Measurements from ENCODE around the gene PLXNC1.
"Not testable (repeated sequence)": the region's sequence is repeated elsewhere in the genome, so short reads cannot be mapped to it uniquely, and the experiment has no call there.

PLXNC1 gene

DNA sequence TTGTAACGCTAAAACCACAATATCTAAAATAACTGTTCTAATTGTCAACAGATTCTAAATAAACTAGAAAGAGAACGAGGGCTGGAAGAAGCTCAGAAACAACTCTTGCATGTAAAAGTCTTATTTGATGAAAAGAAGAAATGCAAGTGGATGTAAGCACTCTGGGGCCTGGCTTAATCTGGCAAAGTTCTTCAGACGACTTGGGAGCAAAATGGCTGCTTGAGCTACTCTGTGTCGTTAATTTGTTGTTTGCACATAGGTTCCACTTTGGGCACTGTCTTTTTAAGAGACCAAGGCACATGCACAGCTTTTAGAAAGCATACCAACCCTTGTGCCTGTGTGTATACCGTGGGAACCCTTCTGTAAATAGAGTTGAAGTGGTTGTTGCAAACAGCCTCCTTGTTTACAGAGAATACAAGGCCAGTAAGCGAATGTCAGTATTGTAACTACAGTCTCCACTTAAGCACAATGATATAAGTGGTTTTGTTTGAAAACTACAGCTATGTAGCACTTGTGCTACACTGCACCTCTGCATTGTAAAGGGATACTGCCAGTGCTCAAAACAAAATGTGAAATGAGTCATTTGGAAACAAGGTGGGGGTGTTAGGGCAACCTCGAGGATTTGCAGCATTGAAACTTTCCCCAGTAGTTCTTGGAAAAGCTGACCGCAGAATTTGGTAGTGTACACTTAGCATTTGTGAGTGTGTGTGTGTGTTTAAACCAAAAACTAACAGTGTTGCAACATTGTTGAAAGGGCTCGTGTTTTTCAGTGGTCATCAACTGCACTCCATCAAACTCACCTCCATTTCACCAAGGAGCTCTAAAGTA, 157.0 kb downstream of the PLXNC1 start:
- no peak for DNase-seq

DNA sequence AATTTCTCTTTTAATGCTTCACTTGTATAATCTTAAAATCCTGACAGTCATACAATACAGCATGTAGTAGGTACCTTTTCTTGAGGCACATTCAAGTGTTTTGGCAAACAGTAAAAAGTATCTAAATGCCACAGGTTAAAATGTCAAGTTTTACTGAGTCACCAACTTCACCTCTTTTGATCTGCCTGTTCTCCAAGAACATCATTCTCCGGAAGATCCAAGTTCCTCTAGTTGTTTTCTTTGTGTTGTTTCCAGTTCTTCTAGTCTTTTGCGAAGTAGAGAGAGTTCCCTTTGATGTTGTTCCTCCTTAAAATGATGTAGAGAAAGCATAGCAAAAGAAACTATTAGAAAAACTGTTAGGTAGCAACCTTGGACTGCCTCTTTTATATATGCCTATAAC, 160.2 kb downstream of the PLXNC1 start:
- DNase-seq: no peak

DNA sequence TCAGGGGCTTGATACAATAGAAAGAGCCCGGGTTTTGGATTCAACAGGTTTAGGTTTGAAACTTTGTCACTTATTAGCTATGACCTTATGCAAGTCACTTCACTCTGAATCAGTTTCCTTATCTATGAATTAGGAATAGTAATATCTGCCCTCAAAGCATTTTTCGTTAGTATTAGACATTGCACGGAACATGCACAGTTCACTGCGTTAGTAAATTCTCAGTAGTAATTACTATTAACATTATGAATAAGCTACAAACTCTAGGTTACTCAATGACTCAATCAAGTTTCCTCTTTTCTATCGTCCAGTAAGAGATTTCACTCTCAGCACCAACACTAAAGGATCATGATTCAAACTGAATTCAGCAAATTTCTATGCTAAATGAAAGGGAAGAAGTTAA, 161.0 kb downstream of the PLXNC1 start:
- DNase-seq: no peak

DNA sequence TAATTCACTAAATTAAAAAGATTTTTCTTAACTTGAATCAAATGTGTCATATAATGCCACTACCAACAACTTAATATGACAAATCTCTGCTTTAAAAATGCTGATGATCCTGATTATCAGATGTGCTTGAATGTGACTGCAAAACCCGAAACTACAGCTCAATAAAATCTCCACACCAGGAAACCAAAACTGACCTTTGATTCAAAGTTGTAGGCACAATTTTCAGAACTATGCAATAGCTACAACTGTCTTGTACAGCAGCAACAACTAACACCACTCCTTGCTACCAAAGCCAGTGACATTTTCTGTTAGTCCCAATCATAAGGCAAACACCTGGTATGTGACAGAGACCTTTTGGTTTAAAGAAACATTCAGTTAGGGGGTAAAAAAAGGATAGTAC, 164.0 kb downstream of the PLXNC1 start:
- no peak for DNase-seq

DNA sequence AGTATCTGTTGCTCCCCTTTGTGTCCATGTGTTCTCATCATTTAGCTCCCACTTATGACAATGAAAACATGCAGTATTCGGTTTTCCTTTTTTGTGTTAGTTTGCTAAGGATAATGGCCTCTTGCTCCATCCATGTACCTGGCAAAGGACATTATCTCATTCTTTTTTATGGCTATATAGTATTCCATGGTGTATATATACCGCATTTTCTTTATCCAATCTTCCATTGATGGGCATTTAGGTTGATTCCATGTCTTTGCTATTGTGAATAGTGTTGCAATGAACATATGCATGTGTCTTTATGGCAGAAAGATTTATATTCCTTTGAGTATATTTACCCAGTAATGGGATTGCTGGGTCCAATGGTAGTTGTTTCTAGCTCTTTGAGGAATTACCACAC, 168.2 kb downstream of the PLXNC1 start:
- not testable (repeated sequence) for DNase-seq

DNA sequence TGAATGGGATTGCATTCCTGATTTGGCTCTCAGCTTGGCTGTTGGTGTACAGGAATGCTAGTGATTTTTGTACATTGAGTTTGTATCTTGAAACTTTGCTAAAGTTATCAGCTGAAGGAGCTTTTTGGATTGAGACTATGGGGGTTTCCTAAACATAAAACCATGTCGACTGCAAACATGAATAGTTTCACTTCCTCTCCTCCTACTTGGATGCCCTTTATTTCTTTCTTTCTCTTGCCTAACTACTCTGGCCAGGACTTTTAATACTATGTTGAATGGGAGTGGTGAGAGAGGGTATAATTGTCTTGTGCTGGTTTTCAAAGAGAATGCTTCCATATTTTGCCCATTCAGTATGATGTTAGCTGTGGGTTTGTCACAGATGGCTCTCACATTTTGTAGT, 169.8 kb downstream of the PLXNC1 start:
- DNase-seq: no peak

DNA sequence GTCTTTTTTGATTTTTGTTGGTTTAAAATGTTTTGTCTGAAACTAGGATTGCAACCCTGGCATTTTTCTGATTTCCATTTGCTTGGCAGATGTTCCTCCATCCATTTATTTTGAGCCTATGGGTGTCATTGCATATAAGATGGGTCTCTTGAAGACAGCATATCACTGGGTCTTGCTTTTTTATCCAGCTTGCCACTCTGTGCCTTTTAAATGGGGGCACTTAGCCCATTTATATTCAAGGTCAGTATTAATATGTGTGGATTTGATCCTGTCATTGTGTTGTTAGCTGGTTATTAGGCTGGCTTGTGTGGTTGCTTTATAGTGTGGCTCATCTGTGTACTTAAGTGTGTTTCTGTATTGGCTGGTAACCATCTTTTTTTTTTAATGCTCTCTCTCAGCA, 171.7 kb downstream of the PLXNC1 start:
- no peak for DNase-seq

DNA sequence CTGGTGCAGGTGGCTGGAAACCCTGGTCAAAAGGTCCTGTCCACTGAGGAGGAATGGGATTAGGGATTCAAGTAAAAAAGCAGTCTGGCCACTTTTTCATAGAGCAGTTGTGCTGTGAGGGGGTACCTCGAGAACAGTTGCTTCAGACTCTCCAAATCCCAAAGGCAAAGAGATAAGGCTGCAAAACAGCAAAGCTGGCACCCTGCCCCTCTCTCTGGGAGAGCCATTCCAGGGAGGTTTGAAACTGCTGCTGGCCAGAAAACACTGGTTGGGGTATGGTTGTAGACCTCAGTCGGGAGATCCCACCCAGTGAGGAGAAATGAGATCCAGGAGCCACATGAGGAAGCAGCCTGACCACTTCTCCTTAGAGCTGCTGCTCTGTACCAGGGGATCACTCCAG, 174.0 kb downstream of the PLXNC1 start:
- DNase-seq: no peak

DNA sequence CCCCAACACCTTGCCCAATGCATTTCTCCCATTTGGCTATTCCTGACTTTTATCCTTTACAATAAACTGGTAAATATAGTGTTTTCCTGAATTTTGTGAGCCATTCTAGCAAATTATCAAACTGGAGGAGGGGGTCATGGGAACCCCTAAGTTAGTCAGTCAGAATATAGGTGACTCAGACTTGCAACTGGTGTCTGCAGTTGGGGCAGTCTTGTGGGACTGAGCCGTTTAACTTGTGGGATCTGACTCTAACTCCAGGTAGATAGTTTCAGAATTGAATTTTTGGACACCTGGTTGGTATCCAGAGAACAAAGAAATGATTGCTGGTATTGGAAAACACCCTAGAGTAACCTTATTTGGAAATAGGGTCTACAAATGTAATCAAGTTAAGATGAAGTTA, 177.9 kb downstream of the PLXNC1 start:
- DNase-seq: no peak

DNA sequence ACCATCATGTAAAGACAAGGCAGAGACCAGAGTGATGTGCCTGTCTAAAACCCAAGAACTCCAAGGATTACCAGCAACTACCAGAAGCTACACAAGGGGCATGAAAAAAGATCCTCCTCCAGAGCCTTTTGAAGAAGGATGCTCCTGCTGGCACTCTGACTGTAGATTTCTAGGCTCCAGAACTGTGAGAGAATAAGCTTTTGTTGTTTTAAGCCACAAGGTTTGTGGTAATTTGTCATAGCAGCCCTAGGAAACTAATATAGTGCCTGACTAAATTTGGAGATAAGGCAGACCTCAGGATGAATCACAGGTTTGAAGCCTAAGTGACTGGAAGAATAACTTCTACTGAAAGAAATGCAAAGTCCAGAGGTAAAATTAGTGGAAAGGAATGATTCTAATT, 178.3 kb downstream of the PLXNC1 start:
- DNase-seq: no peak

DNA sequence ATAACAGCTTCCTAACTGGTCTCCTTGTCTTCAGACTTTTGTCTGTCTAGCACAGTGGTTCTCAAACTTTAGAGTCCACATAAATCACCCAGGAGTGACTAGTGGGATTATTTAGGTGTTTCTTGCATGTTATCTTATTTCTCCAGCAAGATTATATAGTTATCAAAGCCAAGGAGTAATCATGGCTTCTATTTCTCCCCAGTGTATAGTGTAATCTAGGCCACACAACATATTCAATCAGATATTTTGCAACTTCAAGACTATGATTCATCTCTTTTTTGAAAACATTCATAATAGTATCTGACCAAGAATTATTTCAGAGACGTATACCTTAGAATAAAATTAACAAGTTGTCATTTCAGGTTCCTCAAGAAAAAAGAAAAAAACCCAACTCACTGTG, 179.4 kb downstream of the PLXNC1 start:
- DNase-seq: no peak

DNA sequence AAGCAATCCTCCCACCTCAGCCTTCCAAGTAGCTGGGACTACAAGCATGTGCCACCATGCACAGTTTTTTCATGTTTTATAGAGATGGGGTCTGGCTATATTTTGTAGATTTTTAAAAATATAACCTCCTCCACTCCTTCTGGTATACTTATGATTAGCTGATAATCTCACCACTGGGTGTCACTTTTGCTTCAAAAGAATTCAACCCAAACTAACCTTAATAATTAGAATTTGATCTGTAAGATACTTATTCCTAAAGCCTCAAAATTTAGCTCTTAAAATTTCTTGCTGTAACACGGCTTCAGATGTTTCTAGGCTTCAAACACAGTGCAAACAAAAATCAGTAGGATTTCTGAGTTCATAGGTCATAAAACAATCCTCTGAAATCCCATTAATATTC, 181.0 kb downstream of the PLXNC1 start:
- no peak for DNase-seq

DNA sequence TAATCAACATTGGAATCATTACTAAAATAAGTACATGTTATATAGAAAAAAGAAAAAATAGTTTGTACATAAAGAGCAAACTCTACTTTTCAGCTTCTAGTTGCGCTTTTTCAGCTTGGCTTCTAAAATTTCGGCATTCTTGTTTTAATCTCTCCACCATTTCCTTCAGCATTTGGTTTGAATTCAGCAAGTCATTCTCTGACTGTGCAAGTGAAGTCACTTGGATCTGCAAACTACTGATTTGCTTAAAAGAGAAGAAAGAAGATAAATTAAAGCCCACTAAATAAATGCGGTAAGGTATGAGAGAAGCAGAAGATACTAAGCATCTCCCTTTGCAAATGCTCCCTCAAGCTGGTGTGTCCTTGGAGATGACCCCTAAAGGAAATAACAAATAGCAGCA, 185.0 kb downstream of the PLXNC1 start:
- no peak for DNase-seq

DNA sequence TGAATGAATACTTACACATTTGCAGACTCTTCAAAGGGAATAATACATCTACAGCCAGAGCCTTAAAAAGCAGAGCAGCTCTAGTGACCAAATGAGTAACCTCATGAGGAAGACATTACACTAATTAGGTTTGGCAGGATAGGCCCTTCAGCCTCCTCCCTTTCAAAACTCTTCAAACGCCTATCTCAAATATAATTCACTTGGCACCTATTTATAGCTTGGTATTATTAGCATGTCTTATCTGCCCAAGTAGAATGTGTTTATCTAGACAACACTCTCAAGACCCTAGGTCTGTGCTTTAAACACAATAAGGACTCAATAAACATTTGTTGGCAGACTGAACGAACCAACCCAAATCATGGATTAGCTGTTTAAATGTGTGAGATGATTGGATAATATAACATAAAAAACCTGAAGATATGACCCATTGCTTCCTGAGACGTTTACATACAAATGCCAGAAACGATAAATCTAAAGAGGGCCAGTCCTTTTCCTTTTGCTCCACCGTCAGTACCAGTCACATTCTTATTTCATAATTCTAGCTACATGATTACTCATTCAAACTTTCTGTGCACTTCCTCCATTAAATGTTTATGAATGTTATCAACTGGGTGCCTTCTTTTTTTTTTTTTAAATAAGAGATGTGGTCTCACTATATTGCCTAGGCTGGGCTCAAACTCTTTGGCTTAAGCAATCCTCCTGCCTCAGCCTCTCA, 188.0 kb downstream of the PLXNC1 start:
- no peak for DNase-seq

DNA sequence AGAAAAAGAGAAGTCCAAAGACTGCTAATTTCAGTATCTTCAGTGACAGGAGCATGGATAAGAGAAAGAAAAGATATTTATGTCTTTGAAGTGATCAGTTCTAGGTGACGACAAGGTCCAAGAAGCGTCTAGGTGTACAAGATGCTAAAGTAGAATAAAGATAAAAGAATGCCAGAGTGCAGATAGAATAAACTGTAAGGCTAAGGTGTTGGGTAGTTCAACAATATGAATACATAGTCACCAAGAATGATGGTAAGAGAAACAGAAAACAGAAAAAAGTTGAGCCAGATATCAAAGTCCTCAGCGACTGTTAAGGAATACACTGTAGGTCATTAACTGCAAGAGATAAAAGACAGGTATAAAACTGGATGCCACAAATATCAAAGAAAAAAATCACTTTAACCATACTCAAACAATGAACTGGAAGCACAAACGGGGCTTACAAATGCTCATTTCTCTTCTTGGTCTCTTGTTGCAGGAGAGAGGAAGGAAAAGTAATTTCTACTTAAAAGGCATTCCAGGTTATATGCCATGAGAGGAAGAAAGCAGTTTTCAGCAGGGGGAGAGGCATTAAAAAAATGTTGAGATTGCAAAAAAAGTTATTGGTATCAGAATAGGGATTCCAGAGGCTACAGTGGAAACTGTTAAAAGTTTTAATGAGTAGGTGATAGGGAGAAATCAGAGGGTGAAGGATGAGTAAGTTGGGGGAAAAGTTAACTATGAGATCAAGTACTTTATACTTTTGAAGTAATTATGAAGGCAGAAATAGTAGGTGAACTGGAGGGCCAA, 189.8 kb downstream of the PLXNC1 start:
- DNase-seq: no peak

DNA sequence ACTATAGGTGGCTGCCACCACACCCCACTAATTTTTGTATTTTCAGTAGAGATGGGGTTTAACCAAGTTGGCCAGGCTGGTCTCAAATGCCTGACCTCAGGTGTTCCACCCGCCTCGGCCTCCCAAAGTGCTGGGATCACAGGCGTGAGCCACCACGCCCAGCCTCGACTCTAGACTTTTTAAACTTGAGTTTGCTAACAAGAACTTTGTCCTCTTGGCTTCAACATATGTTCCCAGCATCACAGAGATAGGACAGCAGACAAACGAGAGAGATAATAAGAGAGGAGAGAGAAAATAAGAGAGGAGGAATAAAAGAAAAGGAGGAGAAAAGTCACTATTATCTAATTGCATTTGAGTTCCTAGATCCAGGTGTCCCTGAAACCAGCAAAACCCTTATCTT, 192.2 kb downstream of the PLXNC1 start:
- no peak for DNase-seq

DNA sequence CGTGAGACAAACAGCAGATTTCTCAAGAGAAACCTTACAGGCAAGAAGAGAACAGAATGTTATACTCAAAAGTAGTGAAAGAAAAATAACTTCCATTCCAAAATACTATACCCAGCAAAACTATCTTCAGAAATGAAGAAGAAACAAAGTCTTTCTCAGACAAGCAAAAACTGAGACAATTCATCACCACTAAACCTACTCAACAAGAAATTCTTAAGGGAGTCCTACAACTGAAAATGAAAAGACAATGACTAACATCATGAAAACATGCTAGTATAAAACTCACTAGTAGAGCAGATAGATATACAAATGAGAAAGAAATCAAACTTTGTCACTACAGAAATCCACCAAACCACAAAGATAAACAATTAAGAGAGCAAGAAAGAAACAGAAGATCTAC, 204.8 kb downstream of the PLXNC1 start:
- no peak for DNase-seq

Measured in 8988T (cell line).